MM.1S (cell line): ENCODE measurements around the gene TRIM44.

ENCODE experiments used
- EZH2 ChIP-seq: fragments of 300-600 bp; sonication (generic); optimal IDR thresholded peaks from 2 replicates; pipeline ENCODE3; 2017; ENCODE audit warnings: low read depth, mild to moderate bottlenecking, antibody characterized with exemption, low read length, mixed read lengths
- TF ChIP-seq, protein P1 (sequence below): fragments of 300-600 bp; sonication (generic); IDR thresholded peaks from 2 replicates; pipeline ENCODE4 v1.5.1; 2016; ENCODE audit warnings: antibody characterized with exemption, low read length, mixed read lengths

DNA sequence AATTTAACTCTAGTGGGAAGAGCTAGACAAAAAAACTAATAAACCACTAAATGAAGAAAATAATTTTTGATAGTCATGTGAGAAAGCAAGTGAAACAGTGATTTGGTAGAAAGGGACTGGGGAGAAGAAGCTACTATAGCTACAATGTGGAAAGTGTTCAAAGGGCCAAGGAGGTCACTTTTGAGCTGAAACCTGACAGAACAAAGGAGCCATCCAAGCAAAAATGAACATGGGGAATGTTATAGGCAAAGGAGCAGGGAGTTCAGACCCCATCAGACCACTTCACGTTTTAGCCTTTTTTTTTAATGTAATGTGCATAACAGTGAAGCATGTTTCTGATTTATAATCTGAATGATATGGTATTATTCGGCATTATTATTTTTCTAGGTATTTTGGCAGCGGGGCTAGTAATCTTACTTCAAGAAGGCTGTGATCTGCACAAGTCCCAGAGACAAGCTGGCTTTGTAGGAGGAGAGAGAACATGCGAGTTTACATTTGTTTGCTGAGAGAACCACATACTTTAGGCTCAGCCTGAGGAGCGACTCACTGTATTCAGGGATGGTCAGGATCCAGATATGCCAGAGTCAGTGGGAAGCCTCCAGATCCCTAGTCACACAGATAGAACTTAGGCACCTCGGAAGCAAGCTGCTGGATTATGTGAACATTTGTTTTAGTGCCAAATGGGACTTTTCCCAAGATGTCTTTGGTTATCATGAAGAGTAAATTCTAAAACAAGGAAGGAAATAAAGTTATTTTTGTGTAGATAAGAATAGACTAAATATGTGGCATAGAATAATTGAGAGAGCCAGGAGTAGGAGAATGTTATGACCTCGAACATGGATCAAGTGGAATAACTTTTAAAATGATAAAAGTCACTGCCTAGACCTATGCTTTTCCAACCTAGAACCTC is 118.6 kb downstream of the TRIM44 start:
- TF ChIP-seq, protein P1, sequence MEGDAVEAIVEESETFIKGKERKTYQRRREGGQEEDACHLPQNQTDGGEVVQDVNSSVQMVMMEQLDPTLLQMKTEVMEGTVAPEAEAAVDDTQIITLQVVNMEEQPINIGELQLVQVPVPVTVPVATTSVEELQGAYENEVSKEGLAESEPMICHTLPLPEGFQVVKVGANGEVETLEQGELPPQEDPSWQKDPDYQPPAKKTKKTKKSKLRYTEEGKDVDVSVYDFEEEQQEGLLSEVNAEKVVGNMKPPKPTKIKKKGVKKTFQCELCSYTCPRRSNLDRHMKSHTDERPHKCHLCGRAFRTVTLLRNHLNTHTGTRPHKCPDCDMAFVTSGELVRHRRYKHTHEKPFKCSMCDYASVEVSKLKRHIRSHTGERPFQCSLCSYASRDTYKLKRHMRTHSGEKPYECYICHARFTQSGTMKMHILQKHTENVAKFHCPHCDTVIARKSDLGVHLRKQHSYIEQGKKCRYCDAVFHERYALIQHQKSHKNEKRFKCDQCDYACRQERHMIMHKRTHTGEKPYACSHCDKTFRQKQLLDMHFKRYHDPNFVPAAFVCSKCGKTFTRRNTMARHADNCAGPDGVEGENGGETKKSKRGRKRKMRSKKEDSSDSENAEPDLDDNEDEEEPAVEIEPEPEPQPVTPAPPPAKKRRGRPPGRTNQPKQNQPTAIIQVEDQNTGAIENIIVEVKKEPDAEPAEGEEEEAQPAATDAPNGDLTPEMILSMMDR = no peak
- TF ChIP-seq EZH2 = no peak
